ENCODE measurements around the gene MRAP.
A peak's percentile ranks its signal among the peaks of the same experiment; 100 is the strongest.

Gene MRAP

DNA sequence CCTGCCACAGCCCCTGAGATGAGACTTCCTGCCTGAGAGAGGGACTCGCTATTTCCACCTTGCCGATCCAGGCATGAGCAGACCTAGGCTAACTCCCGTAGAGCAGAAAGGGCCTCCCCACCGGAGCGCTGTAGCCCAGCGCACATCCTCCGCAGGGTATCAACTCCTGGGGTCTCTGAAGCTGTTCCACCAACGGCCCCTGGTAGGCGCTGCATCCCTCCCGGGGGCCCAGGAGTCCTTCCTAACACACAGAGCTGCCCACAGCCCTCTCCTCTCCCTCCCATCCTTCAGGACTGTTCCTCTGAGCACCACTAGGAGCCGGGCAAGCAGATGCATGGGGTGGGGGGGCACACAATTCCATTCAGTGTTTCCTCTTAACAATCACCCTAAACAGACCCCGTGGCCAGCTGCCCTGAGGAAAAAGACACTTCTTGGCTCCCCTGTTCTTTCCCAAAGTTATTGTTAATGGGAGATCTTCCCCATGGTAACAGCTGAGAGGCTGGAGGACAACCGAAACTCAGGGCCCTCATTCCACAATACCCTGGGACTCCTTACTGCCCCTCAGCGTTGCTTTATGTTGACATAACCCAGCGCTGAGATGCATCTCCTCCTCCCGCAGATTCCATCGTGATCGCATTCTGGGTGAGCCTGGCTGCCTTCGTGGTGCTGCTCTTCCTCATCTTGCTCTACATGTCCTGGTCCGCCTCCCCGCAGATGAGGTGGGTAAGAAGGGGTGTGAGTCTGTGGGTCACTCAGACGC is 7.5 kb downstream of the MRAP start:
- H3K4me3 ChIP-seq (ENCODE audit: low read depth, low read length) = no peak overlapping the region
- TF ChIP-seq ZNF558 (tag by site-specific recombination; IDR thresholded peaks at IDR 0.05) (no peak), ZNF707 (tag by site-specific recombination; IDR thresholded peaks at IDR 0.05) (no peak), ZIC2 (tag by site-specific recombination; IDR thresholded peaks at IDR 0.05) (peak; percentile 59; the same call in 1 of the 2 replicates), ZNF837 (tag by site-specific recombination; IDR thresholded peaks at IDR 0.05) (no peak)
- TF ChIP-seq, protein P1, sequence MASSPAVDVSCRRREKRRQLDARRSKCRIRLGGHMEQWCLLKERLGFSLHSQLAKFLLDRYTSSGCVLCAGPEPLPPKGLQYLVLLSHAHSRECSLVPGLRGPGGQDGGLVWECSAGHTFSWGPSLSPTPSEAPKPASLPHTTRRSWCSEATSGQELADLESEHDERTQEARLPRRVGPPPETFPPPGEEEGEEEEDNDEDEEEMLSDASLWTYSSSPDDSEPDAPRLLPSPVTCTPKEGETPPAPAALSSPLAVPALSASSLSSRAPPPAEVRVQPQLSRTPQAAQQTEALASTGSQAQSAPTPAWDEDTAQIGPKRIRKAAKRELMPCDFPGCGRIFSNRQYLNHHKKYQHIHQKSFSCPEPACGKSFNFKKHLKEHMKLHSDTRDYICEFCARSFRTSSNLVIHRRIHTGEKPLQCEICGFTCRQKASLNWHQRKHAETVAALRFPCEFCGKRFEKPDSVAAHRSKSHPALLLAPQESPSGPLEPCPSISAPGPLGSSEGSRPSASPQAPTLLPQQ (tag by site-specific recombination; IDR thresholded peaks at IDR 0.05) = no peak
- ChIA-PET CTCF (interaction anchor here (0.7 kb wide), 2 partner anchors 140 to 152 kb away, joined by 3 read pairs; no protein-coding TSS in a partner anchor), POLR2A (interaction anchor here (0.6 kb wide), 1 partner anchor 26 kb away, joined by 3 read pairs; no protein-coding TSS in a partner anchor)
- H3K36me3 ChIP-seq (ENCODE audit: control insufficient read depth in 2 of 2, insufficient read depth in 1 of 2, low read length in 2 of 2) = peaks cover 4 to 22% of the 10 kb centered on the region in 2 experiments; a peak in 2 of 3 replicates
- no peaks in the 10 kb centered on the region for H3K4me1 ChIP-seq (ENCODE audit: control insufficient read depth, insufficient read depth, low read length)
- no peaks in the 10 kb centered on the region for H3K9me3 ChIP-seq (ENCODE audit: control insufficient read depth, insufficient read depth, low read depth, low read length)
- no peak overlapping the region for H3K27ac ChIP-seq (ENCODE audit: extremely low read depth, low read depth, low read length)

DNA sequence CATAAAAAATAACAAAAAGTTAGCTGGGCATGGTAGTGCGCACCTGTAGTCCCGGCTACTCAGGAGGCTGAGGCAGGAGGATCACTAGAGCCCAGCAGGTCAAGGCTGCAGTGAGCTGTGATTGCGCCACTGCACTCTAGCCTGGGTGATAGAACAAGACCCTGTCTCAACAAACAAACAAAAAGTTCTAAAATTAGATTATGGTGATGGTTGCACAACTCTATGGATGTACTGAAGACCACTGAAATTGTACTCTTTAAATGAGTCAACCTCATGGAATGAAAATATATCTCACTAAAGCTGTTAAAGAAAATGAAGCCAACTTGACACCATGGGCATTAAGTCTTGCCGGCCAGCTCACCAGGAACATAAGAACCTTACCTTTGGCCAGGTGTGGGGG is 9.1 kb downstream of the MRAP start:
- ChIA-PET CTCF (no interaction called here), POLR2A (no interaction called here)

DNA sequence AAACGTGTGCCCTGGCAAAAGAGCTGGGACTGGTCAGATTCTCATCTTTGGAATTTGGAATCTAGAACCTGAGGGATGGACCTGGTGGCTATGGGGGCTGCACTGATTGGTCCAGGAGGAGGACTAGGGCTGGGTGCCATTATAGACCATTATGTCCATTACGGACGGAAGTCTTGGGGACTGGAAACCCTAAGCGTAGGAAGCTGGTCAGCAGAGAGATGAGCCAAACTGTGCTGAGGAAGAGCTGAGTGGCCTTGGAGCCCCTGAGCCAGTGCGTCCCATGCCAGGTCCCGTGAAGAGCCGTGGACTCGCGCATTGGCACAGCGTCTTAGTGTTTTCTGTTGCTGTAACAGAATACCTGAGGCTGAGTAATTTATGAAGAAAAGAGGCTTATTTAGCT is 10.0 kb downstream of the MRAP start:
- H3K4me1 ChIP-seq (ENCODE audit: control insufficient read depth, insufficient read depth, low read length) = no peaks in the 10 kb centered on the region

More for the DNA sequence above, 9.1 kb downstream of the MRAP start:
- 0 out of 2 replicates have a peak, but pooled peaks have one; percentile 25 for TF ChIP-seq ZEB2 (tag by site-specific recombination; IDR thresholded peaks at IDR 0.05)
- TF ChIP-seq ZNF664 (tag by site-specific recombination; IDR thresholded peaks at IDR 0.05) = peak; percentile 56
- TF ChIP-seq, protein P2, sequence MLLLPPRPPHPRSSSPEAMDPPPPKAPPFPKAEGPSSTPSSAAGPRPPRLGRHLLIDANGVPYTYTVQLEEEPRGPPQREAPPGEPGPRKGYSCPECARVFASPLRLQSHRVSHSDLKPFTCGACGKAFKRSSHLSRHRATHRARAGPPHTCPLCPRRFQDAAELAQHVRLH (tag by site-specific recombination; IDR thresholded peaks at IDR 0.05) = no peak
- Histone ChIP-seq H3K36me3 (ENCODE audit: control insufficient read depth in 2 of 2, insufficient read depth in 1 of 2, low read length in 2 of 2) (peaks cover 4 to 29% of the 10 kb centered on the region in 2 experiments; a peak in 2 of 3 replicates), H3K4me3 (ENCODE audit: low read depth, low read length) (no peak overlapping the region), H3K9me3 (ENCODE audit: control insufficient read depth, insufficient read depth, low read depth, low read length) (no peaks in the 10 kb centered on the region), H3K4me1 (ENCODE audit: control insufficient read depth, insufficient read depth, low read length) (no peaks in the 10 kb centered on the region), H3K27ac (ENCODE audit: extremely low read depth, low read depth, low read length) (no peak overlapping the region)

DNA sequence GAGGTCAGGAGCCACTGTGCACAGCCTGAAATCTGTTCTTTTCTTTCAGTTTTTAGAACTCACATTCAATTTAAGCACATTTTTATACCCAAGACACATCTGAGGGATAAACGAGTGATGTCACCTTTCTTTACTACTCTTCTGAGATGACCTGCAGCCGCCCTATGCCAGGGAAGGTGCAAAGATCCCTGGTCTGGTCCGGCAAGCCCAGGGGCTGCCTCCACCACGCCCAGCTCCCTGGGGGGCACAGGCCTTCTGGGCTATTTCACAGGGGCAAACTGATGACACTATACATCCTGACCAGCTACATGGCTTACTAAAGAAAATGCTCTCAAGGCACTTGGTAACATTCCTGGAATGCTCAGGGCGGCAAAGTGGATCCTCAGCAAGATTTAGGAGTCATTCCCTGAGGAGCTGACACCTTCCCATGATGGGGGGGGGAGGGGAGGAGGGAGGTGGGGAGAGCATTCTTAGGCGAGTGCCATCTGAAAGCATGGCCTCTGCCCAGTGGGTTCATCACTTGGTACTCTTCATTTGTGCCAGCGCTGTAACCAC is 11.3 kb downstream of the MRAP start:
- Histone ChIP-seq H3K9me3 (ENCODE audit: control insufficient read depth, insufficient read depth, low read depth, low read length) (no peaks in the 10 kb centered on the region), H3K4me3 (ENCODE audit: low read depth, low read length) (no peak overlapping the region), H3K4me1 (ENCODE audit: control insufficient read depth, insufficient read depth, low read length) (no peaks in the 10 kb centered on the region), H3K36me3 (ENCODE audit: control insufficient read depth in 2 of 2, insufficient read depth in 1 of 2, low read length in 2 of 2) (peaks cover 8 to 45% of the 10 kb centered on the region in 2 experiments), H3K27ac (ENCODE audit: extremely low read depth, low read depth, low read length) (no peak overlapping the region)
- ChIA-PET CTCF (no interaction called here), POLR2A (no interaction called here)
- TF ChIP-seq ZNF366 (tag by site-specific recombination; conservative IDR thresholded peaks at IDR 0.05) = no peak
- no peak for TF ChIP-seq ZNF341 (tag by site-specific recombination; IDR thresholded peaks at IDR 0.05; ENCODE audit: low read depth)
- no peak for TF ChIP-seq SCRT2 (tag by site-specific recombination; IDR thresholded peaks at IDR 0.05)
- TF ChIP-seq ZNF138 (tag by site-specific recombination; IDR thresholded peaks at IDR 0.05; ENCODE audit: borderline replicate concordance) = no peak
- TF ChIP-seq ZNF654 (tag by site-specific recombination; IDR thresholded peaks at IDR 0.05; ENCODE audit: low read depth) = no peak
- TF ChIP-seq, protein P3, sequence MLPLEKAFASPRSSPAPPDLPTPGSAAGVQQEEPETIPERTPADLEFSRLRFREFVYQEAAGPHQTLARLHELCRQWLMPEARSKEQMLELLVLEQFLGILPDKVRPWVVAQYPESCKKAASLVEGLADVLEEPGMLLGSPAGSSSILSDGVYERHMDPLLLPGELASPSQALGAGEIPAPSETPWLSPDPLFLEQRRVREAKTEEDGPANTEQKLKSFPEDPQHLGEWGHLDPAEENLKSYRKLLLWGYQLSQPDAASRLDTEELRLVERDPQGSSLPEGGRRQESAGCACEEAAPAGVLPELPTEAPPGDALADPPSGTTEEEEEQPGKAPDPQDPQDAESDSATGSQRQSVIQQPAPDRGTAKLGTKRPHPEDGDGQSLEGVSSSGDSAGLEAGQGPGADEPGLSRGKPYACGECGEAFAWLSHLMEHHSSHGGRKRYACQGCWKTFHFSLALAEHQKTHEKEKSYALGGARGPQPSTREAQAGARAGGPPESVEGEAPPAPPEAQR (tag by site-specific recombination; IDR thresholded peaks at IDR 0.05) = no peak
- TF ChIP-seq, protein P4, sequence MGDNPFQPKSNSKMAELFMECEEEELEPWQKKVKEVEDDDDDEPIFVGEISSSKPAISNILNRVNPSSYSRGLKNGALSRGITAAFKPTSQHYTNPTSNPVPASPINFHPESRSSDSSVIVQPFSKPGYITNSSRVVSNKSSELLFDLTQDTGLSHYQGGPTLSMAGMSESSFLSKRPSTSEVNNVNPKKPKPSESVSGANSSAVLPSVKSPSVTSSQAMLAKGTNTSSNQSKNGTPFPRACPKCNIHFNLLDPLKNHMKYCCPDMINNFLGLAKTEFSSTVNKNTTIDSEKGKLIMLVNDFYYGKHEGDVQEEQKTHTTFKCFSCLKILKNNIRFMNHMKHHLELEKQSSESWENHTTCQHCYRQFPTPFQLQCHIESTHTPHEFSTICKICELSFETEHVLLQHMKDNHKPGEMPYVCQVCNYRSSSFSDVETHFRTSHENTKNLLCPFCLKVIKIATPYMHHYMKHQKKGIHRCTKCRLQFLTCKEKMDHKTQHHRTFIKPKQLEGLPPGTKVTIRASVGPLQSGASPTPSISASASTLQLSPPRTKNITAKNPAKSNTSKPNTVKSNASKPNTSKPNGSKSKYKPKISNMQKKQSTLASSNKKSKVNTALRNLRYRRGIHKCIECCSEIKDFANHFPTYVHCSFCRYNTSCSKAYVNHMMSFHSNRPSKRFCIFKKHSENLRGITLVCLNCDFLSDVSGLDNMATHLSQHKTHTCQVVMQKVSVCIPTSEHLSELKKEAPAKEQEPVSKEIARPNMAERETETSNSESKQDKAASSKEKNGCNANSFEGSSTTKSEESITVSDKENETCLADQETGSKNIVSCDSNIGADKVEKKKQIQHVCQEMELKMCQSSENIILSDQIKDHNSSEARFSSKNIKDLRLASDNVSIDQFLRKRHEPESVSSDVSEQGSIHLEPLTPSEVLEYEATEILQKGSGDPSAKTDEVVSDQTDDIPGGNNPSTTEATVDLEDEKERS (tag by site-specific recombination; IDR thresholded peaks at IDR 0.05) = no peak
- TF ChIP-seq ZNF140 (tag by site-specific recombination; IDR thresholded peaks at IDR 0.05) = no peak
- TF ChIP-seq, protein P5, sequence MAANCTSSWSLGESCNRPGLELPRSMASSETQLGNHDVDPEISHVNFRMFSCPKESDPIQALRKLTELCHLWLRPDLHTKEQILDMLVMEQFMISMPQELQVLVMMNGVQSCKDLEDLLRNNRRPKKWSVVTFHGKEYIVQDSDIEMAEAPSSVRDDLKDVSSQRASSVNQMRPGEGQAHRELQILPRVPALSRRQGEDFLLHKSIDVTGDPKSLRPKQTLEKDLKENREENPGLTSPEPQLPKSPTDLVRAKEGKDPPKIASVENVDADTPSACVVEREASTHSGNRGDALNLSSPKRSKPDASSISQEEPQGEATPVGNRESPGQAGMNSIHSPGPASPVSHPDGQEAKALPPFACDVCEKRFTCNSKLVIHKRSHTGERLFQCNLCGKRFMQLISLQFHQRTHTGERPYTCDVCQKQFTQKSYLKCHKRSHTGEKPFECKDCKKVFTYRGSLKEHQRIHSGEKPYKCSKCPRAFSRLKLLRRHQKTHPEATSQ (tag by site-specific recombination; IDR thresholded peaks at IDR 0.05) = no peak

More for the DNA sequence above, 10.0 kb downstream of the MRAP start:
- POLR2A ChIA-PET = interaction anchor here (0.6 kb wide), 1 partner anchor 717 kb away, joined by 3 read pairs; the partner anchor contains the start of gene OLIG2
- Histone ChIP-seq H3K36me3 (ENCODE audit: control insufficient read depth in 2 of 2, insufficient read depth in 1 of 2, low read length in 2 of 2) (peaks cover 4 to 37% of the 10 kb centered on the region in 2 experiments), H3K27ac (ENCODE audit: extremely low read depth, low read depth, low read length) (no peak overlapping the region), H3K9me3 (ENCODE audit: control insufficient read depth, insufficient read depth, low read depth, low read length) (no peaks in the 10 kb centered on the region), H3K4me3 (ENCODE audit: low read depth, low read length) (no peak overlapping the region)
- CTCF ChIA-PET = interaction anchor here (0.8 kb wide), 1 partner anchor 18 kb away, joined by 3 read pairs; no protein-coding TSS in a partner anchor
- TF ChIP-seq ZNF391 (tag by site-specific recombination; IDR thresholded peaks at IDR 0.05; ENCODE audit: borderline replicate concordance, low read depth) = no peak
- no peak for TF ChIP-seq ZNF837 (tag by site-specific recombination; IDR thresholded peaks at IDR 0.05)
- no peak for TF ChIP-seq ZNF624 (tag by site-specific recombination; IDR thresholded peaks at IDR 0.05)
- TF ChIP-seq ZNF19 (tag by site-specific recombination; IDR thresholded peaks at IDR 0.05; ENCODE audit: low read depth) = no peak

All from HEK293 (cell line).